Adrenal gland (tissue), 12 donors: Measurements from ENCODE around the gene HS3ST4. TPM values are rescaled to one million over a fixed set of nuclear protein-coding genes. Genes with fewer than 3 reads are reported as not detected.

Source experiments
- DNase-seq, 7 donors: peaks; one replicate each; pipeline ENCODE4 v3.0.0-alpha.2; 2019 to 2020
- H3K27ac ChIP-seq, 5 donors: fragments of 200-600 bp; sonication (generic) in 4 of 5; 1 replicate in 3 of 5; 2 replicates in 2 of 5; pipeline versions ENCODE4 v1.5.1 to v1.8.0; 2016 to 2020; ENCODE audit warnings: mild to moderate bottlenecking in 1 of 5
- H3K27me3 ChIP-seq: fragments of 200-600 bp; 2 replicates; pipeline ENCODE4 v1.8.0; 2021
- H3K36me3 ChIP-seq, 2 donors: fragments of 200-600 bp; replicated peaks in 1 of 2; 1 replicate in 1 of 2; 2 replicates in 1 of 2; pipeline versions ENCODE4 v1.5.1 to v1.8.0; 2018 to 2022
- H3K4me1 ChIP-seq, 2 donors: fragments of 200-600 bp; replicated peaks in 1 of 2; 1 replicate in 1 of 2; 2 replicates in 1 of 2; pipeline versions ENCODE4 v1.5.1 to v1.8.0; 2018 to 2021
- H3K4me3 ChIP-seq, 4 donors: fragments of 200-600 bp; sonication (generic) in 3 of 4; one replicate each; pipeline ENCODE4 v1.5.1; 2016 to 2018
- H3K9me3 ChIP-seq, 3 donors: fragments of 200-600 bp; sonication (generic) in 1 of 3; replicated peaks in 1 of 3; 1 replicate in 2 of 3; 2 replicates in 1 of 3; pipeline versions ENCODE4 v1.5.1 to v1.8.0; 2016 to 2021
- CTCF ChIP-seq, 6 experiments: fragments of 450-650 bp in 4 of 6; fragments of 200-600 bp in 2 of 6; sonication (generic) in 1 of 6; IDR thresholded peaks; 1 replicate in 5 of 6; 2 replicates in 1 of 6; pipeline versions ENCODE4 v1.5.1 to v1.8.0; 2016 to 2021; ENCODE audit warnings: antibody characterized with exemption in 6 of 6, mild to moderate bottlenecking in 2 of 6, moderate library complexity in 1 of 6
- POLR2A ChIP-seq, 2 donors: fragments of 450-650 bp; IDR thresholded peaks; one replicate each; pipeline ENCODE4 v1.6.1; 2017; ENCODE audit warnings: antibody characterized with exemption in 2 of 2, mild to moderate bottlenecking in 2 of 2, moderate library complexity in 1 of 2
- WGBS, 4 donors: extraction: QIAGEN DNeasy Blood & Tissue Kit in 2 of 4; methylation state at CpG; one replicate each; pipeline versions ENCODE4 v1.1.5 to v1.1.7; 2013 to 2017; 5-methylcytosine and 5-hydroxymethylcytosine counted together
- intact Hi-C, 2 donors: fragments of 100-400 bp; cut with DNase I; formaldehyde crosslinking; loops; one replicate each; pipeline versions ENCODE4 v1.14.1 to v1.15.0; 2022 to 2023
- polyA plus RNA-seq, 3 donors: library from polyadenylated mRNA; stranded (reverse); fragments of 200-250 nt in 2 of 3; fragments of 350-450 nt in 1 of 3; fragmentation: Illumina TruSeq in 1 of 3; extraction: RNeasy Lipid Tissue Mini Kit (QIAGEN cat#74804) in 1 of 3; gene quantifications; one replicate each; pipeline ENCODE4 v1.2.3, GENCODE V29; 2013 to 2014
- total RNA-seq, 9 donors: library from RNA; depleted of rRNA in 4 of 9; stranded (reverse); fragments of >200 nt in 4 of 9; fragments of 120-200 nt in 1 of 9; fragmentation: NEBNext Ultra II Directional in 1 of 9; extraction: Animal tissue kit (Norgen Biotek cat#: 25700) in 1 of 9; gene quantifications; one replicate each; pipeline versions ENCODE4 v1.1.0 to v1.2.4, GENCODE V29; 2013 to 2023
- donor health status: healthy with polysubstance abuse.
- donor health status: Bipolar disorder and iron deficiency.
- donor health status: DM: yes; HTN: yes; CAD: no.
- donor health status: DM: no; HTN: no; CAD: no.
- donor health status: DM: no; HTN: no; CAD: no.
- donor health status: DM: yes; HTN: yes; CAD: no.

Gene HS3ST4
- total and polyA plus RNA-seq, 12 donors: 0.06 to 0.18 (median 0.08) TPM; not detected in 9

GRCh38 chr16:25905810-25906209 lies 214.1 kb downstream of the HS3ST4 start:
- Histone ChIP-seq H3K4me1 (no peaks in the 10 kb centered on the region), H3K4me3 (no peak overlapping the region), H3K9me3 (no peaks in the 10 kb centered on the region), H3K27me3 (no peaks in the 10 kb centered on the region), H3K36me3 (no peaks in the 10 kb centered on the region), H3K27ac (no peak overlapping the region)
- no peak for DNase-seq
- no peak for TF ChIP-seq CTCF (IDR thresholded peaks at IDR 0.05)
- TF ChIP-seq POLR2A (IDR thresholded peaks at IDR 0.05): no peak
- WGBS, 4 donors: 60 to 73% (median 68%) methylated on average over 6 of the region's 6 CpGs
- intact Hi-C loops: no loop called here

GRCh38 chr16:25910971-25911370 lies 219.2 kb downstream of the HS3ST4 start:
- H3K4me3 ChIP-seq: no peak overlapping the region
- DNase-seq: no peak
- H3K36me3 ChIP-seq: no peaks in the 10 kb centered on the region
- TF ChIP-seq POLR2A (IDR thresholded peaks at IDR 0.05): no peak
- intact Hi-C loops: no loop called here
- H3K9me3 ChIP-seq: no peaks in the 10 kb centered on the region
- no peaks in the 10 kb centered on the region for H3K27me3 ChIP-seq
- no peak overlapping the region for H3K27ac ChIP-seq
- no peaks in the 10 kb centered on the region for H3K4me1 ChIP-seq
- WGBS, 4 donors: 35 to 51% (median 43%) methylated on average over 2 of the region's 2 CpGs

- no peak for DNase-seq
- intact Hi-C loops: no loop called here
- TF ChIP-seq POLR2A (IDR thresholded peaks at IDR 0.05) (no peak), CTCF (IDR thresholded peaks at IDR 0.05) (no peak)
- Histone ChIP-seq H3K9me3 (no peaks in the 10 kb centered on the region), H3K4me1 (no peaks in the 10 kb centered on the region), H3K27ac (no peak overlapping the region), H3K27me3 (no peaks in the 10 kb centered on the region), H3K36me3 (no peaks in the 10 kb centered on the region), H3K4me3 (no peak overlapping the region)
- WGBS, 4 donors: 62 to 74% (median 67%) methylated on average over 5 of the region's 5 CpGs
Observed at GRCh38 chr16:25912321-25912720, 220.6 kb downstream of the HS3ST4 start.

GRCh38 chr16:25914357-25914962 lies 222.7 kb downstream of the HS3ST4 start:
- no peak for DNase-seq
- no peaks in the 10 kb centered on the region for H3K4me1 ChIP-seq
- no peaks in the 10 kb centered on the region for H3K36me3 ChIP-seq
- intact Hi-C loops: no loop called here
- no peak overlapping the region for H3K27ac ChIP-seq
- 70 to 77% (median 73%) methylated on average over 7 of the region's 7 CpGs for whole genome bisulfite sequencing, 4 donors
- no peak overlapping the region for H3K4me3 ChIP-seq
- H3K9me3 ChIP-seq: no peaks in the 10 kb centered on the region
- no peaks in the 10 kb centered on the region for H3K27me3 ChIP-seq
- TF ChIP-seq CTCF (IDR thresholded peaks at IDR 0.05): no peak
- no peak for TF ChIP-seq POLR2A (IDR thresholded peaks at IDR 0.05)

GRCh38 chr16:25916037-25916436 lies 224.3 kb downstream of the HS3ST4 start:
- Histone ChIP-seq H3K9me3 (no peaks in the 10 kb centered on the region), H3K27me3 (no peaks in the 10 kb centered on the region), H3K36me3 (no peaks in the 10 kb centered on the region), H3K27ac (no peak overlapping the region), H3K4me1 (no peaks in the 10 kb centered on the region), H3K4me3 (no peak overlapping the region)
- WGBS, 4 donors: 41 to 50% (median 44%) methylated on average over 4 of the region's 4 CpGs
- DNase-seq: no peak
- intact Hi-C loops: no loop called here
- TF ChIP-seq POLR2A (IDR thresholded peaks at IDR 0.05) (no peak), CTCF (IDR thresholded peaks at IDR 0.05) (no peak)
